Rectal smooth muscle tissue (tissue), 1 donor: ENCODE measurements around the gene FGF19.

Experiments used
- H3K27ac ChIP-seq: one replicate; pipeline ENCODE4 v1.7.0; 2013; ENCODE audit warnings: low read depth, low read length, inconsistent platforms
- H3K27me3 ChIP-seq: one replicate; pipeline ENCODE4 v1.7.0; 2013; ENCODE audit warnings: low read length; ENCODE audit not compliant: control insufficient read depth, insufficient read depth
- H3K36me3 ChIP-seq: one replicate; pipeline ENCODE4 v1.7.0; 2013; ENCODE audit warnings: low read length; ENCODE audit not compliant: control insufficient read depth, insufficient read depth
- H3K4me1 ChIP-seq: one replicate; pipeline ENCODE4 v1.7.0; 2013; ENCODE audit warnings: low read length; ENCODE audit not compliant: control insufficient read depth, insufficient read depth
- H3K4me3 ChIP-seq: one replicate; pipeline ENCODE4 v1.7.0; 2013; ENCODE audit warnings: low read length
- H3K9ac ChIP-seq: one replicate; pipeline ENCODE4 v1.7.0; 2013; ENCODE audit warnings: low read length

FGF19 gene, protein sequence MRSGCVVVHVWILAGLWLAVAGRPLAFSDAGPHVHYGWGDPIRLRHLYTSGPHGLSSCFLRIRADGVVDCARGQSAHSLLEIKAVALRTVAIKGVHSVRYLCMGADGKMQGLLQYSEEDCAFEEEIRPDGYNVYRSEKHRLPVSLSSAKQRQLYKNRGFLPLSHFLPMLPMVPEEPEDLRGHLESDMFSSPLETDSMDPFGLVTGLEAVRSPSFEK

GRCh38 chr11:69703768-69704507, at the start of gene FGF19:
Gene FGF19 (minus strand): TSS chr11:69704022. CDS start chr11:69703876, 146 bp downstream.
- Histone ChIP-seq H3K36me3 (no peaks in the 10 kb centered on the region), H3K27ac (no peak within 1 kb of the TSS), H3K4me1 (no peaks in the 10 kb centered on the region), H3K27me3 (peaks cover 10% of the 10 kb centered on the region), H3K4me3 (no peak within 1 kb of the TSS), H3K9ac (no peak within 1 kb of the TSS)

- no peak overlapping the region for H3K27ac ChIP-seq
- no peaks in the 10 kb centered on the region for H3K27me3 ChIP-seq
- no peaks in the 10 kb centered on the region for H3K4me1 ChIP-seq
- no peaks in the 10 kb centered on the region for H3K36me3 ChIP-seq
- no peak overlapping the region for H3K4me3 ChIP-seq
- no peak overlapping the region for H3K9ac ChIP-seq
Measured at GRCh38 chr11:69752890-69753289, 49.1 kb upstream of the FGF19 start.

GRCh38 chr11:69750875-69751597, 47.2 kb upstream of the FGF19 start:
- Histone ChIP-seq H3K4me1 (no peaks in the 10 kb centered on the region), H3K36me3 (no peaks in the 10 kb centered on the region), H3K4me3 (no peak overlapping the region), H3K9ac (no peak overlapping the region), H3K27ac (no peak overlapping the region), H3K27me3 (peaks cover 2% of the 10 kb centered on the region)

DNA sequence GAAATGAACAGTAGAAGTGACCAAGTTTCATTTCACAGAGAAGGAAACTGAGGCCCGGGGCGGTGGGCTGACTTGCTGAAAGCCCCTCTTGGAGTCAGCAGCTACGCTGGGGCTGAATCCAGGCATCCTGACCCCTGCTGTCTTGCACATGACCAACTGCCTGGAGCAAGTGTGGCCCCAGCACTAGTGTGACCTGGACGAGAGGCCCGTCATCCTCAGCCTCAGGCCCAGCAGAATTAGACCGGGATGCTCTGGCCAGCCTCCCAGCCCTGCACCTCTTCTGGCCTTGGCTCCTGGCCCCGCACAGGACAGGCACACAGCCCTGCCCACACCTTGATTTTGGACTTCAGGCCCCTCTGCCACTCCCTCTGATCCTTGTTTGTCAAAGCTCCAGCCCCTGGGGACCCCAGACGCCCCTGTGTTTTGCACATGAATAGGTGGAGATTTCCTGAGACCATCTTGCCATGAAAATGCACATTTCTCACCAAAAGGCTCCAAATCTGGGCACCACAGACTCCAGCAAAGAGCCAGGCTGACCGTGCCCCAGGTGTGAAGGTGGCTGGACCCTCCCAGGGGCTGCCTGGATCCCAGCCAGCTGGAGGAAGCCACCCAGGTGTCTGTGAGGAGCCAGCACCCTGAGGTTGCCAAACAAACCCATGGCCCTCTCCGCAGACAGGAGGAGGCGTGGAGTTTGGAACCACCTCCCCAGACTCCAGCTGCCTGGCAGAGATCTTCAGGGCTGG, 46.5 kb upstream of the FGF19 start:
- no peaks in the 10 kb centered on the region for H3K4me1 ChIP-seq
- H3K36me3 ChIP-seq = no peaks in the 10 kb centered on the region
- H3K4me3 ChIP-seq = no peak overlapping the region
- no peak overlapping the region for H3K9ac ChIP-seq
- H3K27ac ChIP-seq = no peak overlapping the region
- peaks cover 2% of the 10 kb centered on the region for H3K27me3 ChIP-seq

DNA sequence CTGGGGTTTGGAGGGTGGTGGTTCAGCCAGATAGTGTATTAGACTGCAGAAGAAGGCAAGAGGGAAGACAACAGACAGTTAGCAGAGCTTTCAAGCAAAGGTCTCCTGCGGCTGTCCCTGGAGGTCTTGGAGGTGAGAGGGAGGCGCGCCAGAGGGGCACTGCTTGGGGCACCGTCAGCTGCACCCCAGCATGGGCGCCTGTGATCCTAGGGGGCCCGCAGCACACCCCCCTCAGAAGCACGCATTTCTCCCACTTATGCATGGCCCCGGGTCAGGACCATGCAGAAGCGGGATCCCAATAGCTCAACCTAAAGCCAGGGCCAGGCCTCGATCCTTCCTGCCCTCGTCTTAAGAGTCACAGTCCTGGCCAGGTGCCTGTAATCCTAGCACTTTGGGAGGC, 44.8 kb upstream of the FGF19 start:
- H3K27ac ChIP-seq = no peak overlapping the region
- H3K4me1 ChIP-seq = no peaks in the 10 kb centered on the region
- H3K27me3 ChIP-seq = peaks cover 2% of the 10 kb centered on the region
- no peak overlapping the region for H3K4me3 ChIP-seq
- H3K36me3 ChIP-seq = no peaks in the 10 kb centered on the region
- H3K9ac ChIP-seq = no peak overlapping the region

DNA sequence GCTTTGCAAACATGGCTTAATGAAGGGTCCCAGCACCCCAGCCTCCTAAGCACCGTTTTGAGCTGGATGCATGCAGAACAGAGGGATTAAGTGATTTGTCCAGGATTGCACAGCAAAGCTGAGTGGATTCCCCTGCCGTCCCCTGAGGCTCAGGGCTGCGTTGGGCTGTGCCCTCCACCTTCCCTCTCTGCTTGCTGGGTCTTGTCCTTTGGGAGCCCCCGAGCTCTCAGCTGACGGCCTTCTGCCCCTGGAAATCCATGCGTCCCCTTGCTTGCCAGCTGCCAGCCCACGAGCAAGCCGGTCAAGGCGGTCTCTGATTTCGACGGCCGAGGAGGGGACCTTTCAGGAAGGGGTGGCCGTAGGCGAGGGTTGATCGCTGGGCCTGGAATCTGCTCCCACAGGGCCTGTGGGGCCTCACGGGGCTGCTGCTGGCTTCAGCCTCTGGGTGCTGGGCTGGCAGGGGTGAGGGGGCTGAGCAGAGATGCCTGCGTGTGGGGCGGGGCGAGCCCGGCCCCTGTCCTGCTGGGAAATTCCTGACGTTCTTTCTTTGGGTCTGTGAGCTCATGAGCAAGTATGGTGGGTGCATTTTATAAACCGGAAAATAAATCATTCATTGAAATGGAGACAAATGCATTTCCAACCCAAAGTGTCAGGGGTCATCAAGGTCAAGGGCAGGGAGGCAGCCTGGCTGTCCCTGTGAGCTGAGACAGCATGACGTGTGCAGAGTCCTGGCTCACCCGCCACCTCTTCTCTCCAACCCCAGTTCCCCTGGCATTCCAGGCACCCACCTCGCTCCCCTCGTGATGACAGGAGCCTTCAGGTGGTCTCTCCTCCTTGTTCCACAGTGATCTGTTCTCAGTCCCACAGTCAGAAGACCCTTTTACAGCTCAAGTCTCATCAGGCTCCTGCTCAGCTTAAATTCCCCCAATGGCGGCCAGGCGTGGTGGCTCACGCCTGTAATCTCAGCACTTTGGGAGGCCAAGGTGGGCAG, 43.2 kb upstream of the FGF19 start:
- Histone ChIP-seq H3K9ac (no peak overlapping the region), H3K36me3 (no peaks in the 10 kb centered on the region), H3K27me3 (peaks cover 2% of the 10 kb centered on the region), H3K4me3 (no peak overlapping the region), H3K27ac (no peak overlapping the region), H3K4me1 (no peaks in the 10 kb centered on the region)

- no peak overlapping the region for H3K4me3 ChIP-seq
- H3K27ac ChIP-seq = no peak overlapping the region
- no peaks in the 10 kb centered on the region for H3K36me3 ChIP-seq
- H3K27me3 ChIP-seq = peaks cover 2% of the 10 kb centered on the region
- no peaks in the 10 kb centered on the region for H3K4me1 ChIP-seq
- H3K9ac ChIP-seq = no peak overlapping the region
Measured at GRCh38 chr11:69746140-69746539, 42.3 kb upstream of the FGF19 start.

GRCh38 chr11:69745201-69745600, 41.4 kb upstream of the FGF19 start:
- no peak overlapping the region for H3K9ac ChIP-seq
- H3K36me3 ChIP-seq = no peaks in the 10 kb centered on the region
- peaks cover 2% of the 10 kb centered on the region for H3K27me3 ChIP-seq
- H3K4me3 ChIP-seq = no peak overlapping the region
- no peaks in the 10 kb centered on the region for H3K4me1 ChIP-seq
- H3K27ac ChIP-seq = no peak overlapping the region

DNA sequence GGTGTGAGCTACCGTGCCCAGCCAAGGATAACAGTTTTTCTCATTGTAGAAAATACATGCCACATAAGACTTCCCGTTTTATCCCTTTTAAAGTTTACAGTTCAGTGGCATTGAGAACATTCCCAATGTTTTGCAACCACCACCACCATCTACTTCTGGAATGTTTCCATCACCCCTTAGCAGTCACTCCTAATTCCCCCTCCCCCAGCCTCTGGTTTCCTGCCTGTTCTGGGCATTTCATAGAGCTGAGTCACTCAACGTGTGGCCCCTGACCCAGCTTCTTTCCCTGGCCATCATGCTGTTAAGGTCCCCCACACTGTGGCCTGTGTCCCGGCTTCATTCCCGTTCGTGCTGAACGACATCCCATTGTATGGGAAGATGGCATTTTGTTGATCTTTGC, 40.6 kb upstream of the FGF19 start:
- H3K27me3 ChIP-seq = peaks cover 2% of the 10 kb centered on the region
- no peak overlapping the region for H3K27ac ChIP-seq
- H3K4me1 ChIP-seq = no peaks in the 10 kb centered on the region
- H3K4me3 ChIP-seq = no peak overlapping the region
- H3K9ac ChIP-seq = no peak overlapping the region
- no peaks in the 10 kb centered on the region for H3K36me3 ChIP-seq

DNA sequence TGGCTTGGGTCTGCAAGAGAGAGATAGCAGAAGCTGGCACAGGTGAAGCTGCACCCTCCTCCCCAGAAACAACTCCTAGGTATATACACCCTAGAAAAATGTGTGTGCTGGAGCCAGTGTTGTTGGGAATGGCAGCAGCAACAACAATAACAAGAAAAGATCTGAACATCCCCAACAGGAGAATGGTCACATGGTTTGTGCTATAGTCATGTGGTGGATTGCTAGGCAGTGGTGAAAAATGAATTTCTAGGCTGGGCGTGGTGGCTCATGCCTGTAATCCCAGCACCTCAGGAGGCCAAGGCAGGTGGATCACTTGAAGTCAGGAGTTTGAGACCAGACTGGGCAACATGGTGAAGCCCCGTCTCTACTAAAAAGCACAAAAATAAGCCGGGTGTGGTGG, 31.0 kb upstream of the FGF19 start:
- Histone ChIP-seq H3K9ac (no peak overlapping the region), H3K4me1 (no peaks in the 10 kb centered on the region), H3K36me3 (no peaks in the 10 kb centered on the region), H3K27me3 (peaks cover 3% of the 10 kb centered on the region), H3K4me3 (no peak overlapping the region), H3K27ac (no peak overlapping the region)

GRCh38 chr11:69734367-69734766, 30.5 kb upstream of the FGF19 start:
- Histone ChIP-seq H3K36me3 (no peaks in the 10 kb centered on the region), H3K27me3 (peaks cover 5% of the 10 kb centered on the region), H3K4me3 (no peak overlapping the region), H3K9ac (no peak overlapping the region), H3K4me1 (no peaks in the 10 kb centered on the region), H3K27ac (no peak overlapping the region)
